A549 (cell line): Measurements from ENCODE around the gene SAMD10. TPM values are rescaled to one million over a fixed set of nuclear protein-coding genes. Genes with fewer than 3 reads are reported as not detected.
A peak's percentile ranks its signal among the peaks of the same experiment; 100 is the strongest.

ENCODE experiments used
- ATAC-seq, 2 experiments: fragments of 200-7000 bp in 1 of 2; fragments of >200 bp in 1 of 2; cut with Nextera tagmentation in 1 of 2; cut with Tn5 transposase in 1 of 2; 3 replicates each; pipeline versions ENCODE4 v1.8.0 to v1.9.1; 2018 to 2020; ENCODE audit warnings: mild to moderate bottlenecking in 1 of 2, moderate library complexity in 1 of 2
- CTCF ChIA-PET: fragments of 300-600 bp; sonication (Branson Sonifier 250); formaldehyde crosslinking; extraction: SDS; loops from one replicate; lab custom pipeline; 2021; ENCODE audit warnings: antibody characterized with exemption, inconsistent platforms; lab: Yijun Ruan, JAX
- POLR2A ChIA-PET: fragments of 350-600 bp; formaldehyde crosslinking; extraction: SDS; loops from one replicate; lab custom pipeline; 2021; ENCODE audit warnings: antibody characterized with exemption, inconsistent platforms; lab: Yijun Ruan, JAX
- DNase-seq, 2 experiments: peaks; one replicate each; pipeline versions ENCODE4 v3.0.0 to v3.0.0-alpha.2; 2011 to 2016; ENCODE audit warnings: low read depth in 1 of 2, low spot score in 1 of 2
- FAIRE-seq: peaks from 2 replicates; lab custom pipeline; 2011; peaks lifted over from hg19 to GRCh38; lab: Jason Lieb, UNC
- H3K27ac ChIP-seq, 2 experiments: fragments of >200 bp; sonication (Bioruptor Twin); formaldehyde crosslinking; 3 replicates each; pipeline ENCODE4 v1.5.1; 2016 to 2017
- H3K4me1 ChIP-seq: fragments of >200 bp; sonication (Bioruptor Twin); formaldehyde crosslinking; 3 replicates; pipeline ENCODE4 v1.6.1; 2016
- H3K4me2 ChIP-seq: fragments of >200 bp; sonication (Bioruptor Twin); formaldehyde crosslinking; 3 replicates; pipeline ENCODE4 v1.6.1; 2016
- H3K4me3 ChIP-seq: fragments of >200 bp; sonication (Bioruptor Twin); formaldehyde crosslinking; 3 replicates; pipeline ENCODE4 v1.5.1; 2016
- H3K9me3 ChIP-seq: fragments of >200 bp; sonication (Bioruptor Twin); formaldehyde crosslinking; 3 replicates; pipeline ENCODE4 v1.6.1; 2016
- CEBPB ChIP-seq, 2 experiments: fragments of >200 bp in 1 of 2; sonication (Bioruptor Twin) in 1 of 2; formaldehyde crosslinking in 1 of 2; IDR thresholded peaks; 2 replicates each; pipeline ENCODE4 v1.6.1; 2012 to 2016
- EHF ChIP-seq: fragments of 250-450 bp; sonication (Bioruptor Pico); IDR thresholded peaks from 2 replicates; pipeline ENCODE4 v1.5.0; 2020; ENCODE audit warnings: mild to moderate bottlenecking
- EP300 ChIP-seq, 2 experiments: fragments of >200 bp; sonication (Bioruptor Twin); formaldehyde crosslinking; IDR thresholded peaks; 2 replicates in 1 of 2; 3 replicates in 1 of 2; pipeline ENCODE4 v1.6.1; 2016 to 2017
- FOSL2 ChIP-seq, 2 experiments: fragments of 450-650 bp in 1 of 2; fragments of >200 bp in 1 of 2; sonication (Bioruptor Twin) in 1 of 2; formaldehyde crosslinking; IDR thresholded peaks; 2 replicates each; pipeline versions ENCODE4 v1.5.0 to v1.6.1; 2016 to 2020; ENCODE audit warnings: mild to moderate bottlenecking in 1 of 2, moderate library complexity in 1 of 2
- FOXS1 ChIP-seq: fragments of 250-450 bp; sonication (Bioruptor Pico); IDR thresholded peaks from 2 replicates; pipeline ENCODE4 v1.5.0; 2020; ENCODE audit warnings: mild to moderate bottlenecking, moderate library complexity
- HOXA7 ChIP-seq: fragments of 250-450 bp; sonication (Bioruptor Pico); IDR thresholded peaks from 2 replicates; pipeline ENCODE4 v1.5.0; 2020; ENCODE audit warnings: mild to moderate bottlenecking, moderate library complexity
- HOXB13 ChIP-seq: fragments of 250-450 bp; sonication (Bioruptor Pico); IDR thresholded peaks from 2 replicates; pipeline ENCODE4 v1.5.0; 2020; ENCODE audit warnings: low read depth, mild to moderate bottlenecking, moderate library complexity
- JUN ChIP-seq, 2 experiments: fragments of >200 bp; sonication (Bioruptor Twin); formaldehyde crosslinking; IDR thresholded peaks; 2 replicates in 1 of 2; 3 replicates in 1 of 2; pipeline ENCODE4 v1.6.1; 2016 to 2017
- JUNB ChIP-seq: fragments of >200 bp; sonication (Bioruptor Twin); formaldehyde crosslinking; IDR thresholded peaks from 2 replicates; pipeline ENCODE4 v1.6.1; 2016
- MAFK ChIP-seq: fragments of 450-650 bp; IDR thresholded peaks from 2 replicates; pipeline ENCODE4 v1.6.1; 2014; ENCODE audit not compliant: partially characterized antibody
- MAZ ChIP-seq: fragments of 150-350 bp; IDR thresholded peaks from 2 replicates; pipeline ENCODE4 v1.6.1; 2014; ENCODE audit warnings: antibody characterized with exemption, low read depth, low read length, borderline replicate concordance
- MYC ChIP-seq: IDR thresholded peaks from 2 replicates; pipeline ENCODE4 v1.6.1; 2012; ENCODE audit warnings: mild to moderate bottlenecking, inconsistent platforms, low read length, improper control_type of control experiment, borderline replicate concordance
- NFE2L2 ChIP-seq: fragments of 150-350 bp; conservative IDR thresholded peaks from 2 replicates; pipeline ENCODE4 v1.6.1; 2014; ENCODE audit warnings: low read length
- NPAS2 ChIP-seq: fragments of 250-450 bp; sonication (Bioruptor Pico); IDR thresholded peaks from 2 replicates; pipeline ENCODE4 v1.8.0; 2022; ENCODE audit warnings: mild to moderate bottlenecking, moderate library complexity, borderline replicate concordance
- NR3C1 ChIP-seq: fragments of >200 bp; sonication (Bioruptor Twin); formaldehyde crosslinking; IDR thresholded peaks from 3 replicates; pipeline ENCODE4 v1.6.1; 2017
- RARB ChIP-seq: fragments of 250-450 bp; sonication (Bioruptor Pico); IDR thresholded peaks from 2 replicates; pipeline ENCODE4 v1.8.0; 2021; ENCODE audit warnings: mild to moderate bottlenecking, moderate library complexity
- RCOR1 ChIP-seq: fragments of 150-350 bp; IDR thresholded peaks from 2 replicates; pipeline ENCODE4 v1.6.1; 2014; ENCODE audit warnings: antibody characterized with exemption, low read length, low read depth
- RFX5 ChIP-seq: fragments of 450-650 bp; IDR thresholded peaks from 2 replicates; pipeline ENCODE4 v1.7.1; 2014; ENCODE audit warnings: antibody characterized with exemption, mild to moderate bottlenecking, moderate library complexity
- RNF2 ChIP-seq: fragments of 200-600 bp; sonication (generic); IDR thresholded peaks from 2 replicates; pipeline ENCODE4 v1.6.1; 2016; ENCODE audit warnings: low read depth, mild to moderate bottlenecking, antibody characterized with exemption, moderate library complexity, borderline replicate concordance
- SMC3 ChIP-seq: fragments of >200 bp; sonication (Bioruptor Twin); formaldehyde crosslinking; IDR thresholded peaks from 3 replicates; pipeline ENCODE4 v1.6.1; 2018; ENCODE audit warnings: inconsistent platforms
- TFCP2L1 ChIP-seq: fragments of 250-450 bp; sonication (Bioruptor Pico); IDR thresholded peaks from 2 replicates; pipeline ENCODE4 v1.5.0; 2021; ENCODE audit warnings: mild to moderate bottlenecking
- TP53 ChIP-seq: fragments of 250-450 bp; sonication (Bioruptor Pico); IDR thresholded peaks from 2 replicates; pipeline ENCODE4 v1.5.0; 2021; ENCODE audit warnings: mild to moderate bottlenecking, moderate library complexity
- ZNF302 ChIP-seq: fragments of 250-450 bp; sonication (Bioruptor Pico); IDR thresholded peaks from 2 replicates; pipeline ENCODE4 v1.9.0; 2021; ENCODE audit warnings: inconsistent platforms, mild to moderate bottlenecking, moderate library complexity
- ZSCAN20 ChIP-seq: fragments of 250-450 bp; sonication (Bioruptor Pico); IDR thresholded peaks from 2 replicates; pipeline ENCODE4 v1.8.0; 2022; ENCODE audit warnings: mild to moderate bottlenecking, moderate library complexity
- WGBS: methylation state at CpG from one replicate; pipeline ENCODE4 v1.1.6; 2017; ENCODE audit errors: missing lambda C conversion rate; 5-methylcytosine and 5-hydroxymethylcytosine counted together
- polyA plus RNA-seq, 4 experiments: library from polyadenylated mRNA; depleted of rRNA in 3 of 4; stranded (reverse); fragments of >200 nt; fragmentation: RNase III in 1 of 4; extraction: RNeasy Plus Mini Kit Qiagen cat#74134 plus additional on column Dnase treatment in 1 of 4; gene quantifications; 2 replicates in 3 of 4; 3 replicates in 1 of 4; pipeline ENCODE4 v1.2.3, GENCODE V29; 2011 to 2017
- TF ChIP-seq, protein P1 (sequence below): fragments of >200 bp; sonication (Bioruptor Twin); formaldehyde crosslinking; IDR thresholded peaks from 3 replicates; pipeline ENCODE4 v1.6.1; 2016
- TF ChIP-seq, protein P2 (sequence below): IDR thresholded peaks from 2 replicates; pipeline ENCODE4 v1.6.1; 2012; ENCODE audit warnings: low read depth, borderline replicate concordance
- TF ChIP-seq, protein P3 (sequence below): fragments of >200 bp; sonication (Bioruptor Twin); formaldehyde crosslinking; IDR thresholded peaks from 3 replicates; pipeline ENCODE4 v1.5.1; 2016
- TF ChIP-seq, protein P4 (sequence below): IDR thresholded peaks from 2 replicates; pipeline ENCODE4 v1.6.1; 2012

Gene SAMD10
- polyA plus RNA-seq, 2 of the 4 experiments (the other 2 are of a cell fraction), result not detected

DNA sequence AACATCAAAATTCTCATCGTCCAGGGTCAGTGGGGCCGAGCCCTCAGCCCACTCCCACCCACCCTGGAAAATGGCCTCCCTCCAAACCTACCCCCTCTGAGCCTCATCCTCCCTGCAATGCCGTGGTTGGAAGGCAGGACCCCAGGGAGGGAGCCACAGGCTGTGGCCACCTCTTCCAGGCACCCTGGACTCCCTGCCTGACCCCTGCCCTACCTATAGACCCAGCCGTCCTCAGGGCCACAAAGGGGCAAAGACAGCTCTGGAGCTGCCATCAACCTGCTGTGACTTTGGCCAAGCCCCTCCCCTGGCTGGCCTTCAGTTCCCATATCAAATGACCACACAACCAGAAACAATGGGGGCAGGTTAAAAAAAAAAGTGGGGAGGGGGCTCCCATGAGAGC is 21.0 kb downstream of the SAMD10 start:
- POLR2A ChIA-PET, result no interaction called here
- 80% methylated on average over 3 of the region's 4 CpGs for WGBS
- peaks cover 25% of the 10 kb centered on the region for H3K4me1 ChIP-seq
- no peak for ATAC-seq
- H3K9me3 ChIP-seq, result no peaks in the 10 kb centered on the region
- H3K4me3 ChIP-seq, result no peak overlapping the region
- no peak for FAIRE-seq
- no peak overlapping the region for H3K27ac ChIP-seq
- no peak for DNase-seq
- TF ChIP-seq MAFK (no peak), NFE2L2 (no peak), EHF (no peak), CEBPB (IDR thresholded peaks at IDR 0.05) (no peak)
- H3K4me2 ChIP-seq, result no peak overlapping the region
- CTCF ChIA-PET, result interaction anchor here (0.6 to 2.3 kb wide), 3 partner anchors 15 to 420 kb away, joined by 3 to 11 read pairs (median 6); no protein-coding TSS in a partner anchor

DNA sequence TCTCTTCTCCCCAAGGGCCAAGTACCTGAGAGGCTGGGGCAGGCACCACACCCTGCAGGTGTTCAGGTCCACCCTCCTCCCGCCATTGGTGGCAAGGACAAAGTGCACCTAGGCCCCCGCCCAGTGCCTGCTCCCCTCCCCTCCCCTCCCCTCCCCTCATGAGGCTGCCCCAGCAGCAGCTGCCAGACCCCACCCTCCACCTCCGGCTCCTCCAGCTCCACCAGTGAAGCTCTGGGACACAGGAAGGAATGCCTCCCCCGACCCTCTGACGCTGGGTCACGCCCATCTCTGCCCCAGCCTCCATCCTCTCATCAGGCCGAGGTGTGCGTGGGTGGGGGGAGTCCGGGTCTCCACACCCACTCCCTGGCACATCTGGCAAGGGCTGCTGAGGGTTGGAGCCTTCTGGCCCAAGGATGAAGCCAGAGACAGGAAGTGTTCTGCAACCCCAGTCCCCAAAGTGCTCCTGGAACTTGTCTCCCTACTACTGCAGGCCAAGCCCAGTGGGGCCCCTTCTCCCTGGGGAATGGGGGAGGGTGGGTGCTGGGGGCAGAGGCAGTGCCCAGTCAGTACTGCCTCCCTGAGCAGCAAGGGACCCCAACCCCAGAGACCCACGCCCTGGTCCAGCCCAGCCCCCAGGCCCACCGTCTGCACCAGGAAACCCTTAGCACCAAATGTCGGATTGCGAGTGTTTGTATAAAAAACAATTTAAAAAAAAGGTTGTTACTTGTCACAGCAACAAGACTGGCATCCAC is 21.6 kb downstream of the SAMD10 start:
- WGBS, result 69% methylated on average over 8 of the region's 13 CpGs
- Histone ChIP-seq H3K4me1 (peaks cover 25% of the 10 kb centered on the region), H3K9me3 (no peaks in the 10 kb centered on the region), H3K4me3 (peak overlapping the region; percentile 70; the same call in 2 of the 3 replicates), H3K27ac (peak overlapping the region; percentile 76 to 94), H3K4me2 (peak overlapping the region; percentile 83)
- FAIRE-seq (no peak), DNase-seq (peak in 1 of 2 experiments; percentile 23), ATAC-seq (no peak)
- POLR2A ChIA-PET, result interaction anchor here (0.6 to 1.1 kb wide), 5 partner anchors 14 to 420 kb away, joined by 3 to 5 read pairs (median 3); partner anchors contain the start of gene TPD52L2
- TF ChIP-seq SMC3 (no peak), HOXB13 (CRISPR knock-in tag) (no peak), MAZ (no peak), EHF (no peak), JUNB (no peak), NFE2L2 (no peak)
- CTCF ChIA-PET, result interaction anchor here (1.1 to 2.4 kb wide), 3 partner anchors 16 to 22 kb away, joined by 3 to 20 read pairs (median 11); no protein-coding TSS in a partner anchor

DNA sequence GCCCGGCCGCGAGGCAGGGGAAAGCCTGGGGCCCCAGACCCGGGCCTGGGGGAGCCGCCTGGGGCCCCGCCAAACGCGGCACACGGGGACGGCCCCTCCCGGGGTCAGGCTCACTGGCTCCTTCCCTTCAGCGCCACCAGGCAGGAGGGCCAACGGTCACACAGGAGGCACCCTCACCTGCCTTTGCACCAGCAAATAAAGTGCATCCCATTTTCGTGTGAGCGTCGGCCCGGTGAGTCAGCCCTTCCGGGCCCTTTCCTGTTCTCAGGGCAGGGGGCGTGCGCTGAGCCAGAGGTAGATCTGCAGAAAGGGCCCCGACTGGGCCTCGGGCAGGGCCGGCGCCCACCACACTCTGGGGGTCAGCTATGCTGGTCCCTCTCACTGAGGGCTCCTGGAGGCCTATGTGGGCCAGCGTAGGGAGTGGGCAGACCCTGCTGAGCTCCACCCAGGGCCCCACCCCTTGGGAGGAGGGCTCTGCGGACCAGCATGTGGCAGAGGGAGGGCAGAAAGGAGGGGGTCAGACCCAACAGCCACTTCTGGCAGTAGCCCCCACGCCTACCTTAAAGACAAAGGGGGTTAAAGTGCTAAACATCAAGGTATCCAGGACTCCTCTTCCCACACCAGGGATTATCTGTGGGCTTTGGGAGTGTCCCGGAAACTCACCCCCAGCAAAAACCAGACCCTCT is 22.3 kb downstream of the SAMD10 start:
- Histone ChIP-seq H3K4me3 (peak overlapping the region; percentile 70), H3K4me2 (peak overlapping the region; percentile 83), H3K27ac (peak overlapping the region; percentile 76 to 94), H3K9me3 (no peaks in the 10 kb centered on the region), H3K4me1 (peaks cover 25% of the 10 kb centered on the region)
- WGBS, result 5% methylated on average over 23 of the region's 28 CpGs
- CTCF ChIA-PET, result interaction anchor here (0.9 to 2.4 kb wide), 5 partner anchors 12 to 100 kb away, joined by 3 to 20 read pairs (median 3); no protein-coding TSS in a partner anchor
- POLR2A ChIA-PET, result interaction anchor here (0.6 to 1.1 kb wide), 5 partner anchors 14 to 419 kb away, joined by 3 to 5 read pairs (median 3); partner anchors contain the start of gene TPD52L2
- peak; percentile 82 to 87 for DNase-seq
- peak; percentile 68 to 86 for ATAC-seq
- FAIRE-seq, result no peak
- TF ChIP-seq MYC (no peak), TP53 (CRISPR knock-in tag) (no peak), HOXA7 (CRISPR knock-in tag) (no peak), NR3C1 (no peak), FOSL2 (IDR thresholded peaks at IDR 0.05) (no peak), FOSL2 (CRISPR knock-in tag; IDR thresholded peaks at IDR 0.05) (peak; percentile 58; the same call in 1 of the 2 replicates), ZSCAN20 (CRISPR knock-in tag) (no peak), RCOR1 (no peak), NFE2L2 (no peak), TFCP2L1 (CRISPR knock-in tag) (no peak), JUNB (no peak), FOXS1 (no peak), RNF2 (no peak), MAZ (no peak), EP300 (IDR thresholded peaks at IDR 0.05) (no peak), EHF (no peak), JUN (IDR thresholded peaks at IDR 0.05) (peak in 1 of 2 experiments; percentile 52; a peak in 3 of 5 replicates), NPAS2 (CRISPR knock-in tag) (no peak), ZNF302 (CRISPR knock-in tag) (no peak), RARB (CRISPR knock-in tag) (no peak; the same call in 1 of the 2 replicates), CEBPB (IDR thresholded peaks at IDR 0.05) (no peak), RFX5 (no peak)
- TF ChIP-seq, protein P1, sequence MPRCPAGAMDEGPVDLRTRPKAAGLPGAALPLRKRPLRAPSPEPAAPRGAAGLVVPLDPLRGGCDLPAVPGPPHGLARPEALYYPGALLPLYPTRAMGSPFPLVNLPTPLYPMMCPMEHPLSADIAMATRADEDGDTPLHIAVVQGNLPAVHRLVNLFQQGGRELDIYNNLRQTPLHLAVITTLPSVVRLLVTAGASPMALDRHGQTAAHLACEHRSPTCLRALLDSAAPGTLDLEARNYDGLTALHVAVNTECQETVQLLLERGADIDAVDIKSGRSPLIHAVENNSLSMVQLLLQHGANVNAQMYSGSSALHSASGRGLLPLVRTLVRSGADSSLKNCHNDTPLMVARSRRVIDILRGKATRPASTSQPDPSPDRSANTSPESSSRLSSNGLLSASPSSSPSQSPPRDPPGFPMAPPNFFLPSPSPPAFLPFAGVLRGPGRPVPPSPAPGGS, result peak; percentile 28; the same call in 1 of the 3 replicates
- TF ChIP-seq, protein P2, sequence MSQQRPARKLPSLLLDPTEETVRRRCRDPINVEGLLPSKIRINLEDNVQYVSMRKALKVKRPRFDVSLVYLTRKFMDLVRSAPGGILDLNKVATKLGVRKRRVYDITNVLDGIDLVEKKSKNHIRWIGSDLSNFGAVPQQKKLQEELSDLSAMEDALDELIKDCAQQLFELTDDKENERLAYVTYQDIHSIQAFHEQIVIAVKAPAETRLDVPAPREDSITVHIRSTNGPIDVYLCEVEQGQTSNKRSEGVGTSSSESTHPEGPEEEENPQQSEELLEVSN, result 0 out of 2 replicates have a peak, but pooled peaks have one; percentile 37
- TF ChIP-seq, protein P3, sequence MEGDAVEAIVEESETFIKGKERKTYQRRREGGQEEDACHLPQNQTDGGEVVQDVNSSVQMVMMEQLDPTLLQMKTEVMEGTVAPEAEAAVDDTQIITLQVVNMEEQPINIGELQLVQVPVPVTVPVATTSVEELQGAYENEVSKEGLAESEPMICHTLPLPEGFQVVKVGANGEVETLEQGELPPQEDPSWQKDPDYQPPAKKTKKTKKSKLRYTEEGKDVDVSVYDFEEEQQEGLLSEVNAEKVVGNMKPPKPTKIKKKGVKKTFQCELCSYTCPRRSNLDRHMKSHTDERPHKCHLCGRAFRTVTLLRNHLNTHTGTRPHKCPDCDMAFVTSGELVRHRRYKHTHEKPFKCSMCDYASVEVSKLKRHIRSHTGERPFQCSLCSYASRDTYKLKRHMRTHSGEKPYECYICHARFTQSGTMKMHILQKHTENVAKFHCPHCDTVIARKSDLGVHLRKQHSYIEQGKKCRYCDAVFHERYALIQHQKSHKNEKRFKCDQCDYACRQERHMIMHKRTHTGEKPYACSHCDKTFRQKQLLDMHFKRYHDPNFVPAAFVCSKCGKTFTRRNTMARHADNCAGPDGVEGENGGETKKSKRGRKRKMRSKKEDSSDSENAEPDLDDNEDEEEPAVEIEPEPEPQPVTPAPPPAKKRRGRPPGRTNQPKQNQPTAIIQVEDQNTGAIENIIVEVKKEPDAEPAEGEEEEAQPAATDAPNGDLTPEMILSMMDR, result no peak
- TF ChIP-seq, protein P4, sequence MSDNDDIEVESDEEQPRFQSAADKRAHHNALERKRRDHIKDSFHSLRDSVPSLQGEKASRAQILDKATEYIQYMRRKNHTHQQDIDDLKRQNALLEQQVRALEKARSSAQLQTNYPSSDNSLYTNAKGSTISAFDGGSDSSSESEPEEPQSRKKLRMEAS, result peak; percentile 54
